Esophagus muscularis mucosa (tissue), 3 donors: ENCODE results near the gene INPP5A.

Experiments used
- CTCF ChIP-seq, 3 experiments: fragments of 200-600 bp in 2 of 3; fragments of 450-650 bp in 1 of 3; sonication (generic) in 2 of 3; IDR thresholded peaks; one replicate each; pipeline ENCODE4 v1.5.1; 2017 to 2019; ENCODE audit warnings: antibody characterized with exemption in 3 of 3, mild to moderate bottlenecking in 2 of 3, moderate library complexity in 1 of 3
- POLR2A ChIP-seq: fragments of 450-650 bp; IDR thresholded peaks from one replicate; pipeline ENCODE4 v1.6.1; 2017; ENCODE audit warnings: antibody characterized with exemption, moderate library complexity, mild to moderate bottlenecking, low read depth

GRCh38 chr10:132593900-132594876, 56.6 kb downstream of the INPP5A start:
- no peak for TF ChIP-seq CTCF (IDR thresholded peaks at IDR 0.05)
- TF ChIP-seq POLR2A = no peak
